ENCODE data around the gene PDE11A.

DNA sequence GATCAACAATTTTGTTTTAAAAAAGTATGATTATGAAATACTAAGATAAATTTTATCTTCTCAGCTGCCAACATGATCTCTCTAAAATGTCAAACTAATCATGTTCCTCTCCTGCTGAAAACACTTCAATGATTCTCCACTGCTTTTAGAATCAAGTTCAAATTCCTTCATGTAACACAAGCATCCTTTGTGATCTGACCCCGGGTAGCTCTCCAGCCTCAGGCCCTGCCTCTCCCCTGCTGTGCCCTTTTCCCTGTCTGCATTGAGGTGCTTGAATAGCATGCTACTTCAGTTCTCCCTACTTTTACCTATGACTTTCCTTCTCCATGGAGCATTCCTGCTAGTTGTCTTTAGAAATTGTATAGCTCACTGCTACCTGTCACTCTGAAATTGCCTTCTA is 274.8 kb downstream of the PDE11A start:
- TF ChIP-seq CTCF (IDR thresholded peaks at IDR 0.05; ENCODE audit: borderline replicate concordance, extremely low read depth, low read length, poor library complexity, severe bottlenecking) (no peak), EZH2 (IDR thresholded peaks at IDR 0.05; ENCODE audit: borderline replicate concordance, low read depth, low read length, severe bottlenecking) (no peak)

Measured in DND-41 (cell line).